Activated gamma-delta T cell treated with Interleukin-2 at 50 U/mL for 16 hours (primary cell): ENCODE data around the gene MLNR.

ENCODE experiments used
- DNase-seq: peaks from one replicate; pipeline ENCODE4 v3.0.0-alpha.2; 2020

Gene MLNR

DNA sequence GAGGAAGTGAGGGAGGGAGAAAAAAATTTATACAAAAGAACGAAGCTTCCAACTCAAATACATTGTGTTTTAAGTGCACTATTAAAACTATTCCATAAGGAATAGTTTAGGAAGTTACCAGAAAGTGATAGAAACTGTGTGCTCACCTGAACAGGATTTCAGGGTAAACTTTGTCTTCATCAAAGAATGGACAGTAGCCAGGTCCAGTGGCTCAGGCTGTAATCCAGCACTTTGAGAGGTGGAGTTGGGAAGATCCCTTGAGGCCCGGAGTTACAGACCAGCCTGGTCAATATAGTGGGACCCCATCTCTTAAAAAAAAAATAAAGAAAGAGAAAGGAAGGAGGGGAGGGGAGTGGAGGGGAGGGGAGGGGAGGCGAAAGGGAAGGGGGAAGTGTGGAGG lies 14.6 kb downstream of the MLNR start:
- no peak for DNase-seq

DNA sequence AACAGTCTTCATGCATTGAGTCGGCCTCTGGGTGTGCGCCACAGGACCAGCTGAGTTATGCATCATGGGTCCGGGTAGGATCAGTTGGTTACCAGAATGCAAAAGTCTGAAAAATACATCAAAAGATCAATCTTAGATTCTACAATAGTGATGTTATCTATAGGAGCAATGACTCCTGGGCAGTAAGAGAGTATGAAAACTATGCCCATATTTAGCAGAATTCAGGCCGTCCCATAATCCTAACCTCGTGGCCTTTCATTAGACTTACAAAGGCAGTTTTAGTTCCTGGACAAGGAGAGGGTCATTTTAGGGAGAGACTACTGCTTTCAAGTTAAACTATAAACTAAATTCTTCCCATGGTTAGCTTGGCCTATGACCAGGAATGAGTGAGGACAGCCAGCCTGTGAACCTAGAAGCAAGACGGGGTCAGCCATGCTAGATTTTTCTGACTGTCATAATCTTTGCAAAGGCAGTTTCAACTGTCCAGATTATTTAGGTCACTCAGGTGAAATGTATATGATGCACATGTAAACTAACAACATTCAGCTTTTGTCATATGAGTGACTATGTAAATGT lies 15.8 kb downstream of the MLNR start:
- DNase-seq: no peak

DNA sequence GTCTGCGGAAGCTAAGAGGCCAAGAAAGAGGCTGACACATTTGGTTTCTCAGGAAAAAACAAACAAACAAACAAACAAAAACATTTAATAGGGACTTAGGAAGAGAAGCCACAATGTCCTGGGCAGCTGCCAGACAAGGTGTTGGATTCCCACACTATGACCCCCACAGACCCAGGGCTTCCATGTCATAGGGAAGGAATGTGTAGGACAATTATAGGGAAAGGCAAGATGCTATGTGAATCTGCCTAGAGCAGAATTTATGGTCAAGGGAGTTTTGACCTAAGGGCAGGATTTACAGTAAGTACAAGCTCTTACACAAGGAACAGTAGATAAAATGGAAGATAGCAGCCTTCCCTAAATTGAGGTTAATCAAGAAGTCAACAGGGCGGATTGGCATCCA lies 18.5 kb downstream of the MLNR start:
- no peak for DNase-seq

DNA sequence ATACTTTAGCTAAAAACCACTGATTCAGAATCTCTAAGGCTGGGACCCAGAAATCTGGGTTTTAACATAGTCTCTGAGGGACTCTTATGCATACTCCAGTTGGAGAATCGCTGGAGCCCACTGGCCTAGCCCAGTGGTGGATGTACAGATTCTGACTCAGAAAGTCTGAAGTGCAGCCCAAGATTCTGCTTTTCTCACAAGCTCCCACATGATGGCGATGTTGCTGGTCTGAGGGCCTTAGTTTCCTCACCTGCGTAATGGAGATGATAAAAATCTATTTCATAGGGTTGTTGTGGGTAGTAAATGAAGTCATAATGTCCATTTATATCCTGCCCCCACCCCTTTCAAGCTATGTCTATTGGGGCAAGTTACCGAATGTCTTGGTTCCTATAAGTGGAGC lies 19.9 kb downstream of the MLNR start:
- no peak for DNase-seq

DNA sequence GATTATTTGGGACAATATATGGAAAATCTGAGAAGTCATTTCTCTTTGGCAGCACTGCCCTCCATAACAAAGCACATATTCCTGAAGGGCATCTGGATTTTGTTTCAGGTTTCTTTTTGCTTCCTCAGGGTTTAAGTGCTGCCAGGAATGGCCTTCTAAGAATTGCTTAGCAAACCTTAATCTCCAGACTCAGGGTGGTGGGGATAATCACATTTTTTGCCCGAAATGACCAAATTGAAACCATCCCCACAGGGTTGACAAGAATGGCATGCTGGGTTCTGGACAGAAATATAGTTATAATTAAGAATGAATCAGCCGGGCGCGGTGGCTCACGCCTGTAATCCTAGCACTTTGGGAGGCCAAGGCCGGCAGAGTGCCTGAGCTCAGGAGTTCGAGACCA lies 21.2 kb downstream of the MLNR start:
- no peak for DNase-seq

DNA sequence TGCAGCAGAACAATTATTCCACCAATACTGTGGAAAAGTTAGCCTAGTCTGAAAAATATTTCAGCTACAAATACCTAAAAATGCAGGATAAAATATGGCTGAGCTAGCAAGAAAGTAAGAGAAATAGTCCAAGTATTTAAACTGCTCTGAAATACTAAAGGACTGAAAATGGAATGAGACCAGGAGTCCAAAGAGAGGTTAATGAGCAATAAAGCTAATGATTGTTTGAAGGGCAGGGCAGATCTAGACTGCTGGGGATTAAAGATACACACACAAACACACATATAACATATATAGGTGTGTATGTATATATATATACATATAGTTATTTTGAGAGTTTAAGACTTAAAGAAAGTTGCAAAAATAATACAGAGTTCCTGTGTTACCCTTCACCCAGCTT lies 25.0 kb downstream of the MLNR start:
- no peak for DNase-seq

DNA sequence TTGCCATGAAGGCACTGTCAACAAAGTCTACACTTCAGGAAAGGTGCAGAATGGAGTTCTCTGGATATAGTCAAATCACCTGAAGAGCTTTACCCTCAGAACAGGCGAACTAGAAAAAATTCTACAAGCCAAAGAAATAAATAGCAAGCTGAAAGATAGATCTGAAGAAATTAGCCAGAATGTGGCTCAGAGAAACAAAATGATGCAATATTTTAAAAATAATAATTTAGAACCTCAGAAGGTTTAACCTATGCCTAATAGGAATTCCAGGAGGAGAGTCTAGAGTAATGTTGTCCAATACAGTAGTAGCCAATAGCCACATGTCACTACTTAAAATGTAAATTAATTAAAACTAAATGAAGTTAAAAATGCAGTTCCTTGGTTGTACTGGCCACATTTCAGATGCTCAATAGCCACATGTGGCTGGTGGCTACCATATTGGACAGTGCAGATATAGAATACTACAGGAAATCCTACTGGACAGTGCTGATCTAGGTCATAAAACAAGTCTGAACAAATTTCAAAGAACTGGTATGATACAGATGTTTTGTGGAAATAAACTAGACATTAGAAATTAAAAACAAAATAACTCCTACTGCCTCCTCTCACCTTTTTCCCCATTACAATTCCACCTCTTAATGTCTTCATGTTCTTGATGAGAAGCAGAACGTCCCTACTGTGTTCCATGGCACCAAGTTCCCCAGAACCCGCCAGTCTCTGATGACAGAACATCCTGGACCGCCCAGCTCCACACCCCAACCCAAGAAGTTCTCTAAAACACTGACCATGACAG lies 26.9 kb downstream of the MLNR start:
- DNase-seq: no peak

DNA sequence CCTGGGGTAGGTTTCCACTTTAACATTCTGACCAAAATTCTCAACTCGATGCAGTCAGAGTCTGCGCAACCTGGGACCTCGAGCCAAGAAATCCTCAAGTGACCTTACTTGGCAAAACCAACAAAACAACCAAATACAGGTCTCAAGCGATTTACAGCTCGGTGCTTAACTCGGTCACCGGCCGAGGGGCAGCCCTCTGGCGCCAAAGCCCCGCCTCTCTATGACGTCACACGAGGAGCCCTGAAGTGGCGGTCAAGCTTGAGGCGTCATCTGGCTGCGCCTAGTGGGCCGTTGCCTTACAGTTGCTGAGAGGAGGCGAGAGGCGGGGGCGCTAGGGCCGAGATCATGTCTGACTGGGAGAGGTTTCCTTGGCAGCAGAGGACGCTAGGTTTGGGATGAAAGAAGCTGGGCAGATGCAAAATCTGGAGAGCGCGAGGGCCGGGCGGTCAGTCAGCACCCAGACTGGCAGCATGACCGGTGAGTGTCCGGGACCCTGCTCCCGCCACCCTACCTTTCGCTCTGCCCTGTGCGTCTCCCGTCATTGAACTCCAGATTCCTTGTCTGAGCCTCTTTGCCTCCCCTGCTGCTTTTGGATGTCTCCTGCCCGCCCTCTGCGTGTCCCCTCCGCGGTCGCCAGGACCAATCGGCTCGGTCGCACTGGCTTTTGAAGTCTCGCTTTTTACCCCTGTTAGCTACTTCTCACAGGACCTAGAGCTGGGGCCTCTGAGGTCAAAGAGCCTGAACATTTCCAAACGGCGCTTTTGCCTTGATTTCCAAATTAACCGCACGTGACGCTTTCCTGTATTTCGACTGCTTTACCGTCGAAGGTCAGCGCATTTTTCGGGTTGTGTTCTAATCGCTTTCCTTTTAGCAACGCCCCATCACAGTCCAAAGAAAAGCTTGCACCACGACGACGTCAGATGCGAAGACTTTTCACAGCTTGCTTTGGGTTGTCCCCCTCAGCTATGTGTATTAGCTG lies 27.8 kb downstream of the MLNR start, which contains the start of gene CDADC1:
TSS of gene CDADC1 (plus strand) at position 283 of the 979 bp plus-strand sequence. CDS start at position 396, 113 bp downstream.
- peak; percentile 85 for DNase-seq

DNA sequence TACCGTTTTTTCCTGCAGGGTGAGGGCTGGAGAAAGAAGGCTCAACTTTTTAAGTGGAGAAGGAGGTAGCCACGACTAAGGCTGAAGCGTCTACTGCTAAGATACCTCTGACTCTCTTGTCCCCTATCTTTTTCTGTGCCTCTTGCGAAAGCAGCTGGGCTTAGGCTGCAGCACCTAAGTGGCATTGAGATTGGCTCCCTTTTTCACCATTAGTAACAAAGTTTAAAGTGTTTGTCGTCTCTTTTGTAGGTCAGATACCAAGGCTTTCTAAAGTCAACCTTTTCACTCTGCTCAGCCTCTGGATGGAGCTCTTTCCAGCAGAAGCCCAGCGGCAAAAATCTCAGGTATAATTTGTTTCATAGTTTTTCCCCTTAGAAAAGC lies 28.5 kb downstream of the MLNR start:
- no peak for DNase-seq

DNA sequence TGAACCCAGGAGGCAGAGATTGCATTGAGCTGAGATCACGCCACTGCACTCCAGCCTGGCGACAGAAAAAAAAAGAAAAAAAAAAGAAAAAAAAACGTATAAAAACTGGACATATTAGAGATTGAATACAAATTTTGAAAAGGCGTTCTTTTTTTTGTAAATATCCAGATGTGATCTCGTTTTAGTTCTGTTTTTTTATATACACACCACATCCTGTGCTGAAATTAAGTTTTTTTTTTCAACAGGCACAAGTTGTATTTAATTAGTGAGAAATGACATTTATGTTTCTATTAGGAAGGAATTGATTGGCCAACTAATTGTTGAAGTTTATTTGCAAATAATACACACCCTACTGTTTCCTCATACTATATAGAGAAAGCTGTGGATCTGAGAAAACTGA lies 31.2 kb downstream of the MLNR start:
- DNase-seq: no peak

DNA sequence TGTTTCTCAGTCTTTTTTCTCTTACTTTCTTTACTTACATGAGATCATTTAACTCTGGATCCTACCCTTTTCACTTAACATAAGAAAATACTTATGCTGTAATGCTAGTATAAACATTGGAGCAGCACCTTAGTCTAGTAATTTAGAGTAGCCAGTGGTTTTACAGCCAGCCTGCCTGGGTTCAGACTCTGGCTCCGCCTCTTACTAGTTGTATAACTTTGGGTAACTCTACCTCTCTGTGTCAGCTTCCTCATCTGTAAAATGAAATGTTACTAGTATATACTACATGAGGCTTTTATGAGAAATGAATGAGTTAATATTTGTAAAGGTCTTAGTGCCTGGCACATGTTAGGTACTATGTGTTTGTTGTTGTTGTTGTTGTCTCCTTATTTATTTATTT lies 33.2 kb downstream of the MLNR start:
- no peak for DNase-seq

DNA sequence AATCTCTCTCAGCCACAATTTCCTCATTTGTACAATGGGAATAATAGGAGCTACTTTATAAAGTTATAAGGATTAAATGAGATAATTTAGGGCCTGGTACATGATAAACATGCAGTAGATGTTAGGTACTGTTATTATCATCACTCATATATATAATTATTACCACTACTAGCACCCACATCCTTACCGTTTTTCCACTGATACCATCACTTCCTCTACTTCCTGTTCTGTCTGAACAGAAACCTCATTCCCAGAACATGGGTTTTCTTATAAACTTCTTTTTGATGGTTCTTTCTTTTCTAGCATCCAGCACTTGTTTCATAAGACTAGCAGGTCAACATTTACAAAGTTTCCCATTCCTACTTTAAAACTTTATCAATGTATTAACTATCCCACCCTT lies 33.9 kb downstream of the MLNR start:
- DNase-seq: no peak

DNA sequence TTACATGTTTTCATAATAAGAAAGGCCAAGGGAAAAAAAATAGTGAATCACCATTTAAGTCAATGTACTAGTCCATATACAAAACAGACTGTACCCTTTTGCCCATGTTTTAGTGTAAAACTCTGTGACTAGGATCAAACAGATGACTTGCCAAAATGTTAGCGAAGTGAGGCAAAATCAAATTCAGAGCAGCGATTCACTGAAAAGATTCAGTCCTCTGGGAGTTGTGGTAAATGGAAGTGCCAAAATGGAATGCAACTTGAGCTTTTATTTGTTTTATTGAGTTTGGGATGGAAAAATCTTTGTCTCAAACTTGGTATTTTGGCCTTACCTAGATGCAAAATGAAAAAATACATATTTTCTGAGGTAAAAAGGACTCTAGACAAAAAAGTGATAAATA lies 36.7 kb downstream of the MLNR start:
- DNase-seq: no peak

DNA sequence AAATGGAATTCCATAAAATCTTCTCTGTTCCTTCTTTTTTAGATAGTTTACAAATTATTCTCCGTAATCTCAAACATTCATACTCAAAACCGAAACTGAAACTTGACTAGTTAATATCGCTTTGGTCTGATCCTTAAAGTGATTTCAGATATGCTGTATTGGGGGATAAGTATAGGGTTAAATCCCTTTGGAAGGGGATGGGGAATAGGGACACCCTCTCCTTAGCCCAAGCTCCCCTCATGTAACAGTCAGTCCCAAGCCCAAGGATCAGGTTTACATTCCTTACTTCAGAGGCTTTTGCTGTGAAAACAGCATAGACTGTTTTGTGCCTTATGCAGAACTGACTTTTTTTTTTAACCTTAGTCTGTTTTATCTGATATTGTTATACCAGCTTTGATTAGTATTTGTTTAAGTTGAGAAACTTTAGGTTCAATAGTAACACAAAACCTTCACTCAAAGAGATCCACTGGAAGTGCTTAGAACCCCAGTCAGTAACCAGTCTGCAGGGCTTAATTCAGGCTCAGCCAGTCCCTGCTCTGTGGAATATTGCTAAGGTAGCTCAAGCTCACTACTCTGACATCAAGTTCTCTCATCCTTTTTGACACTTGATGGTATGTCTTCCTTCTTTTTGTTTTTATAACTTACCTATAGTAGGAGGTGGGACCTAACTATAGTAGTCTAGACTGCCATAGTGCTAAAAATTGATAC lies 38.1 kb downstream of the MLNR start:
- DNase-seq: no peak

DNA sequence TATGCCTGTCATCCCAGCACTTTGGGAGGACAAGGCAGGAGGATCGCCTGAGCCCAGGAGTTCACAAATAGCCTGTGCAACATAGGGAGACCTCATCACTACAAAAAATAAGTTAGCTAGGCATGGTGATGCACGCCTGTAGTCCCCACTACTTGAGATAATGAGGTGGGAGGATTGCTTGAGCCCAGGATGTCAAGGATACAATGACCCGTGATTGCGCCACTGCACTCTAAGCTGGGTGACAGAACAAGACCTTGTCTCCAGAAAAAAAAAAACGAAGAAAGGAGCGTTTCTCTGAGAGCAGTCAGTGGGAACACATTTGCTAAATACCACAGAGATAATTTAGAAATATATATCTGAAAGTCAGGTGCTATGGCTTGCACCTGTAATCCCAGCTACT lies 39.4 kb downstream of the MLNR start:
- no peak for DNase-seq

DNA sequence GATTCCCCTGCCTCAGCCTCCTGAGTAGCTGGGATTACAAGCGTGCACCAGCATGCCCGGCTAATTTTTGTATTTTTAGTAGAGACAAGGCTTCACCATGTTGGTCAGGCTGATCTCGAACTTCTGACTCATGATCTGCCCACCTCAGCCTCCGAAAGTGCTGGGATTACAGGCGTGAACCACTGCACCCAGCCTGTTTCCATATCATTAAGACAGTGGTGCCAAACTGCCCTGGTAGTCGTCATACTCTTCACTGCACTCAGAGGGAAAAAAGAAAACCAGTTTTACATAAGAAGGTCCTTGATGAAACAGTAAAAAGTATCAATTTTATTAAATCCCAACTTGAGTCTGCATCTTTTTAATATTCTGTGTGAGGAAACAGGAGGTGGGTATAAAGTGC lies 42.5 kb downstream of the MLNR start:
- DNase-seq: no peak

DNA sequence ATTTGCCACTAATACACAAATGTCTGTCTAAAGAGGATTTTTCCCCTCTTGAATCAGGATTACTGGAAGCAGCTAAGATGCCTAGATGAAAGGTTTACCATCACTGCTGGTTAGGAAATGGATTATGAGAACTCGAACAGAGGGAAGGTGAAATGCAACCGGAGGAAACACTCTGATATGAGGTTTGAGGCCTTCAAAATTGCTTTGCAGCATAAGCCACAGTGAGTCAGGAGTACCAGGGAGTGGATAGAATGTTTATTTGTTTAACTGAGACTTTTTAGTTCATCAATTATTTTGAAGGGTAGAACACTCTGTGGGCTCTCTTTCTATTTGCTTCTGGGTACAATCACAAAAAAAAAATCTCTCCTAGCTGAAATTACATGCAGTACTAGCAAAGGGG lies 45.7 kb downstream of the MLNR start:
- no peak for DNase-seq

DNA sequence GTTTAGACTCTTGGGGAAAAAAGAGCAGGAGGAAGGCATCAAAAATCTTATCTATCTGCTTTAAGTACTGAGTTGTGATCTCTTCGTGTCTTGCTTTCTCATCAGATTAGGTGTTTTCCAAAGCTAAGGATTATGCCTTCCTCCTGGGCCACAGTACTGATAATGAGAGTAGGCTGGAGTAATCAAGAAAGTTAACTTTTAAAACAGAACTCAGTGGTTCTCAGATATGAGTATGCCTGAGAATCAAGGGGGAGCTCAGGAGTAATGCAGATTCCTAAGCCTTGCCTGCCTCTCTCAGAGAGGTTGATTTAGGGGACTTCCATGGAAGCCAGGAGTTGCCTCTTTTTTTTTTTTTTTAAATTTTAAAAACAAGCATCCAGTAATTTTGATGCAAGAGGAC lies 51.1 kb downstream of the MLNR start:
- DNase-seq: no peak
